Bronchial epithelial cell (primary cell): ENCODE data around the gene SPG21. TPM values are rescaled to one million over a fixed set of nuclear protein-coding genes. Genes with fewer than 3 reads are reported as not detected.
A peak's percentile ranks its signal among the peaks of the same experiment; 100 is the strongest.

Experiments
- DNase-seq: peaks from one replicate; pipeline ENCODE4 v3.0.0-alpha.2; 2010; ENCODE audit warnings: low read depth
- FAIRE-seq: peaks from 2 replicates; lab custom pipeline; 2011; peaks lifted over from hg19 to GRCh38; lab: Jason Lieb, UNC
- H3K27me3 ChIP-seq: 2 replicates; pipeline ENCODE4 v1.5.1; 2011; ENCODE audit warnings: low read length; ENCODE audit not compliant: control insufficient read depth, insufficient read depth
- H3K36me3 ChIP-seq: 2 replicates; pipeline ENCODE4 v1.5.1; 2011; ENCODE audit warnings: low read length; ENCODE audit not compliant: control insufficient read depth, insufficient read depth
- H3K4me3 ChIP-seq: 2 replicates; pipeline ENCODE4 v1.5.1; 2011; ENCODE audit warnings: mild to moderate bottlenecking, low read depth, low read length, control low read depth
- CTCF ChIP-seq: IDR thresholded peaks from 2 replicates; pipeline ENCODE4 v1.5.1; 2011; ENCODE audit warnings: mild to moderate bottlenecking, moderate library complexity, low read length, control low read depth, inconsistent platforms; ENCODE audit not compliant: insufficient read depth, severe bottlenecking
- total RNA-seq: library from RNA; depleted of rRNA; stranded (reverse); fragments of >200 nt; gene quantifications from 2 replicates; pipeline ENCODE4 v1.2.1, GENCODE V29; 2014

SPG21 gene
- total RNA-seq, result 72.6 and 95.8 TPM in 2 replicates

GRCh38 chr15:64989416-64990167 lies at the start of gene SPG21:
TSS of gene SPG21 (minus strand) at chr15:64989914. CDS start at chr15:64983569, 6,345 bp downstream.
- Histone ChIP-seq H3K4me3 (peak within 1 kb of the TSS; percentile 99), H3K36me3 (no peaks in the 10 kb centered on the region), H3K27me3 (no peaks in the 10 kb centered on the region)
- TF ChIP-seq CTCF, result no peak
- FAIRE-seq (no peak), DNase-seq (peak; percentile 73)

- no peak overlapping the region for H3K4me3 ChIP-seq
- no peak for TF ChIP-seq CTCF
- H3K27me3 ChIP-seq, result no peaks in the 10 kb centered on the region
- H3K36me3 ChIP-seq, result no peaks in the 10 kb centered on the region
- FAIRE-seq (no peak), DNase-seq (no peak)
Observed at GRCh38 chr15:65038836-65039235, 49.1 kb upstream of the SPG21 start.

GRCh38 chr15:65038428-65038827 lies 48.7 kb upstream of the SPG21 start:
- no peak for FAIRE-seq
- H3K4me3 ChIP-seq, result no peak overlapping the region
- no peaks in the 10 kb centered on the region for H3K27me3 ChIP-seq
- DNase-seq, result no peak
- TF ChIP-seq CTCF, result no peak
- H3K36me3 ChIP-seq, result no peaks in the 10 kb centered on the region

GRCh38 chr15:65037309-65037708 lies 47.6 kb upstream of the SPG21 start:
- Histone ChIP-seq H3K36me3 (no peaks in the 10 kb centered on the region), H3K27me3 (no peaks in the 10 kb centered on the region), H3K4me3 (no peak overlapping the region)
- no peak for TF ChIP-seq CTCF
- FAIRE-seq (no peak), DNase-seq (no peak)

- DNase-seq (no peak), FAIRE-seq (no peak)
- Histone ChIP-seq H3K4me3 (no peak overlapping the region), H3K36me3 (no peaks in the 10 kb centered on the region), H3K27me3 (no peaks in the 10 kb centered on the region)
- TF ChIP-seq CTCF, result no peak
Observed at GRCh38 chr15:65034719-65035118, 45.0 kb upstream of the SPG21 start.
